ENCODE data around the gene PRB4. TPM values are rescaled to one million over a fixed set of nuclear protein-coding genes. Genes with fewer than 3 reads are reported as not detected.

The PRB4 gene
- total and polyA plus RNA-seq, 3 donors from 2014 or later = not detected

GRCh38 chr12:11324426-11324825 is 14.2 kb upstream of the PRB4 start:
- DNase-seq = no peak
- Histone ChIP-seq H3K27ac (no peak overlapping the region), H3K4me3 (no peak overlapping the region), H3K27me3 (no peaks in the 10 kb centered on the region), H3K4me1 (no peaks in the 10 kb centered on the region), H3K36me3 (ENCODE audit: low read depth, missing control alignments) (no peaks in the 10 kb centered on the region), H3K9me3 (no peaks in the 10 kb centered on the region)
- TF ChIP-seq POLR2A (IDR thresholded peaks at IDR 0.05) (no peak), CTCF (IDR thresholded peaks at IDR 0.05) (no peak)
- WGBS, 2 donors = 72 to 81% methylated on average over 3 of the region's 3 CpGs
- intact Hi-C loops (cut with DNase I; ENCODE audit: low total_unique reads) = no loop called here

DNA sequence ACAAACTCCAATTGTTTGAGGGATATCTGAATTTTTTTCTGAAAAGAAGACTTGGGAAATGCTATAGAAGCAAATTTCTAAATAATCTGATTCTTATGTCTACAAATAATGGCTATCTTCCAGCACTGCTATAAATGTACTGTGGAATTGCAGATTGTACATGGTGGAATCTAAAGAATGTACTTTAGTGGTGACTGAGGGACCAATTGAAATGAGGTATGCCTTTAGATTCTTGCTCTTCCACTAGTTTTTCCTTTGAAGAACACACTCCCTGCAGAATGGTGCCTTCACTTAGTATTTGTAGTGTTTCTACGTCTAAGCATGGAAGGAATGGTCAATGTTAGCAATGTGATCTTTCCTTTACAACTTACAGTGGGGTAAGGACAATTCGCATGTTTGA is 11.7 kb upstream of the PRB4 start:
- no peak for DNase-seq

GRCh38 chr12:11307143-11307542 is 3.1 kb downstream of the PRB4 start:
- Histone ChIP-seq H3K27me3 (no peaks in the 10 kb centered on the region), H3K27ac (no peak overlapping the region), H3K4me3 (no peak overlapping the region), H3K4me1 (no peaks in the 10 kb centered on the region), H3K36me3 (ENCODE audit: low read depth, missing control alignments) (no peaks in the 10 kb centered on the region), H3K9me3 (no peaks in the 10 kb centered on the region)
- intact Hi-C loops (cut with DNase I; ENCODE audit: low total_unique reads) = no loop called here
- WGBS, 2 donors = 59 to 63% methylated on average over 2 of the region's 2 CpGs
- no peak for DNase-seq
- TF ChIP-seq CTCF (IDR thresholded peaks at IDR 0.05) (no peak), POLR2A (IDR thresholded peaks at IDR 0.05) (no peak)

More for the DNA sequence above, 11.7 kb upstream of the PRB4 start:
- Histone ChIP-seq H3K27me3 (no peaks in the 10 kb centered on the region), H3K36me3 (ENCODE audit: low read depth, missing control alignments) (no peaks in the 10 kb centered on the region), H3K4me3 (no peak overlapping the region), H3K4me1 (no peaks in the 10 kb centered on the region), H3K27ac (no peak overlapping the region), H3K9me3 (no peaks in the 10 kb centered on the region)
- intact Hi-C loops (cut with DNase I; ENCODE audit: low total_unique reads) = no loop called here
- TF ChIP-seq POLR2A (IDR thresholded peaks at IDR 0.05) (no peak), CTCF (IDR thresholded peaks at IDR 0.05) (no peak)
- 67 to 68% methylated on average over 2 of the region's 2 CpGs for WGBS, 2 donors

DNA sequence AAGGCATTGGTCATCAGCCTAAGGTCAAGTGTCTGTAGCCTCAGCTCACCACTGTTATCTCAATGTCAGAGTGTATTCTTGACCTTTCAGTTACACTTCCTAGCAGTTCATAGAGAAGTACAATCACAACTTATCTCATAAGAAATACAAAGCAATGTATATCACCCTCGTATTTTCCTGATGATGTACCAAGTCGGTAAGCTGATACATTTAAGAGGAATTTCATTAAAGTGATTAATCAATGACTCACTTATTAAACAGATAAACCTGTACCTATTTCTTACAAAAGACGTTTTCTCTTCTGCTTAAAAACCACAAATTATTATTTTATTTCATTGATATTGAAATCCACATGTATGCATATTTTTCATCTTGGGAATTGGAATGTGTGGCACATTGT is 36.8 kb downstream of the PRB4 start:
- no peaks in the 10 kb centered on the region for H3K4me1 ChIP-seq
- H3K9me3 ChIP-seq = no peaks in the 10 kb centered on the region
- no peak for TF ChIP-seq POLR2A (IDR thresholded peaks at IDR 0.05)
- TF ChIP-seq CTCF (IDR thresholded peaks at IDR 0.05) = no peak
- no peak for DNase-seq
- H3K36me3 ChIP-seq (ENCODE audit: low read depth, missing control alignments) = no peaks in the 10 kb centered on the region
- H3K27me3 ChIP-seq = no peaks in the 10 kb centered on the region
- WGBS, 2 donors = 79 to 80% methylated on average over 3 of the region's 3 CpGs
- intact Hi-C loops (cut with DNase I; ENCODE audit: low total_unique reads) = no loop called here
- H3K4me3 ChIP-seq = no peak overlapping the region
- no peak overlapping the region for H3K27ac ChIP-seq

DNA sequence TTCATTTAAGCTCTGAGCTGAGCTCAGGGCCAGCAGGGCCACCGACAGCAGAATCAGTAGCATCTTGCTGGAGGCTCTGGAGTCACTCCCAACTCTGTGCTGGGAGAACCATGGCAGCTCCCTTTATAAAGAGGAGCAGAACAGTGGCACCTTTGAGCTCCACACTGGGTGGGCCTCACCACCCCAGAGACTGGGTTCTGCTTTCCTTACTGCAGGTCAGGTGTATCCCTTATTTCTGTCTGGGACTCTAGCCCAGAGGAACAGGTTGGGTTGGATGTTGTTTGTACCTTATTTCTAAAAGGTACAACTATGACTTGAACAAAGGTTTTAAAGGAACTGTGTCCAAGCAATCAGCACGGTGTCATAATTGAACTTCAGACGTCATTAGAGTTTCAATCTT is 40.6 kb downstream of the PRB4 start, which contains the start of gene PRB3:
Gene PRB3, minus strand, starts transcription at position 101 of the 400 bp plus-strand sequence. Its CDS starts 38 bp downstream, at position 63.
- TF ChIP-seq CTCF (IDR thresholded peaks at IDR 0.05) = no peak
- no peak for TF ChIP-seq POLR2A (IDR thresholded peaks at IDR 0.05)
- Histone ChIP-seq H3K36me3 (ENCODE audit: low read depth, missing control alignments) (no peaks in the 10 kb centered on the region), H3K27ac (no peak within 1 kb of the TSS), H3K9me3 (no peaks in the 10 kb centered on the region), H3K27me3 (no peaks in the 10 kb centered on the region), H3K4me1 (no peaks in the 10 kb centered on the region), H3K4me3 (no peak within 1 kb of the TSS)
- 86 to 88% methylated on average over 3 of the region's 3 CpGs for WGBS, 2 donors
- intact Hi-C loops (cut with DNase I; ENCODE audit: low total_unique reads) = no loop called here
- DNase-seq = no peak

Data from testis (tissue), 3 donors.